ENCODE measurements around the gene CACNG4. TPM values are rescaled to one million over a fixed set of nuclear protein-coding genes. Genes with fewer than 3 reads are reported as not detected.

CACNG4 gene
- total RNA-seq, 1 experiment from 2014 or later: 2.4 TPM

DNA sequence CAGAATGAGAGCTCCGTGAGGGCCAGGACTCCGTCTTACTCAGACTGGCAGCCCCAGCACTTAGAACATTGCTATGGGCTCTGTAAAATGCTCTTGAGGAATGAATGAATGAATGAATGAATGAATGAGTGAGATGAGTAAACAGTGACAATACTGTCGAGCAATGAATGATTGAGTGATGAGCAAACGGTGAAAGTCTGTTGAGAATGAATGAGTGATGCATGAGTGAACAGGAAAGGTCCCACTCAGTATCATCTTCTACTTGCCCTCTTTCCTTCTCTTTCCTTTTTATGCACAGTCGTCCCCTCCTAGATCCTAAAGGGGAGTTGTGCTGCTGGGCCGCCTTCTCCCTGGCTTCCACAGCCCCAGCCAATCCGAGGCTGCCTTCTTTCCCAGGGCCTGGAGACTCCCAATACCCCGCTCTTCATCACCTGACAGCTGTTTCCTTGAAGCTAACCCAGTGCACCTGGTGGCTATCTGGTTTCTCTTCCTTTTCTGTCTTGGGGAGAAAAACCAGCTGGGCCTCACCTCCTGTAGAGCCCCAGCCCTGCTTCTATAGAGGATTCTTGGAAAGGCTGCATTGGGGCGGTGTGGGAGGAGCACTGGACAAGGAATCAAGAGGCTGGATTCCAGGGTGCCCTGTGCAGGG is 47.1 kb downstream of the CACNG4 start:
- DNase-seq: peak; percentile 8
- Histone ChIP-seq H3K79me2 (ENCODE audit: low read length) (no peaks in the 10 kb centered on the region), H2AFZ (ENCODE audit: low read length) (no peak overlapping the region), H3K4me2 (ENCODE audit: low read length) (no peak overlapping the region), H3K36me3 (ENCODE audit: low read depth, low read length) (no peaks in the 10 kb centered on the region), H3K4me1 (ENCODE audit: insufficient read depth, low read length) (no peaks in the 10 kb centered on the region), H3K9me2 (replicated peaks; ENCODE audit: low read length) (no peaks in the 10 kb centered on the region), H3F3A (ENCODE audit: low read length, unreplicated experiment) (no peaks in the 10 kb centered on the region), H3K9ac (ENCODE audit: low read length) (no peak overlapping the region), H4K20me1 (ENCODE audit: low read length) (no peaks in the 10 kb centered on the region), H3K27me3 (ENCODE audit: low read length) (peaks cover 17% of the 10 kb centered on the region; the same call in 1 of the 2 replicates), H3K9me3 (ENCODE audit: low read length) (no peaks in the 10 kb centered on the region), H3K27ac (ENCODE audit: low read length) (no peak overlapping the region), H3K4me3 (ENCODE audit: low read length) (no peak overlapping the region)
- BruUV-seq (replicated peaks): no TSS peak
- POLR2A ChIA-PET (ENCODE audit: unreplicated experiment): no interaction called here
- CTCF ChIA-PET: no interaction called here
- intact Hi-C loops (cut with micrococcal nuclease): no loop called here
- no peak for ATAC-seq
- TF ChIP-seq, protein P1, sequence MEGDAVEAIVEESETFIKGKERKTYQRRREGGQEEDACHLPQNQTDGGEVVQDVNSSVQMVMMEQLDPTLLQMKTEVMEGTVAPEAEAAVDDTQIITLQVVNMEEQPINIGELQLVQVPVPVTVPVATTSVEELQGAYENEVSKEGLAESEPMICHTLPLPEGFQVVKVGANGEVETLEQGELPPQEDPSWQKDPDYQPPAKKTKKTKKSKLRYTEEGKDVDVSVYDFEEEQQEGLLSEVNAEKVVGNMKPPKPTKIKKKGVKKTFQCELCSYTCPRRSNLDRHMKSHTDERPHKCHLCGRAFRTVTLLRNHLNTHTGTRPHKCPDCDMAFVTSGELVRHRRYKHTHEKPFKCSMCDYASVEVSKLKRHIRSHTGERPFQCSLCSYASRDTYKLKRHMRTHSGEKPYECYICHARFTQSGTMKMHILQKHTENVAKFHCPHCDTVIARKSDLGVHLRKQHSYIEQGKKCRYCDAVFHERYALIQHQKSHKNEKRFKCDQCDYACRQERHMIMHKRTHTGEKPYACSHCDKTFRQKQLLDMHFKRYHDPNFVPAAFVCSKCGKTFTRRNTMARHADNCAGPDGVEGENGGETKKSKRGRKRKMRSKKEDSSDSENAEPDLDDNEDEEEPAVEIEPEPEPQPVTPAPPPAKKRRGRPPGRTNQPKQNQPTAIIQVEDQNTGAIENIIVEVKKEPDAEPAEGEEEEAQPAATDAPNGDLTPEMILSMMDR (conservative IDR thresholded peaks at IDR 0.05; ENCODE audit: low read depth, low read length): no peak
- TF ChIP-seq EZH2 (IDR thresholded peaks at IDR 0.05; ENCODE audit: low read length, unreplicated experiment) (no peak), EZH2phosphoT487 (IDR thresholded peaks at IDR 0.05; ENCODE audit: borderline replicate concordance, low read length) (no peak)

DNA sequence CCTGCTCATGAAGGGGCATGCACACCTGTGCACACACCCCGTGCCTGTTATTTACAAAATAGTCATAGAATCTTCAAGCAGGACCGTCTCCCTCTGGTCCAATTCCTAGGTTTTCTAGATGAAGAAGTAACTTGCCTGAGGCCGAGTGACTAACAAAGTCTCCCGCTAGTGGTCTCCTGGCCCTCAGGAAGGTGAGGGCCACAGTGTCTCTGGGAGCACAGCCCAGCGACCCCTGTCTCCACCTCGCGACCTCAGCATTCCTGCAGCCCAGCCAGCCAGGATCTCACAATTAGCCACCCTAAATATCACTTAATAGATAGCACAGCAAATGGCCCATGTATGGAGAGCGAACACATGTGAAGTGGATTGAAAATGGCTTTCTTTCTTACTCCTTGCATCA is 49.4 kb downstream of the CACNG4 start:
- Histone ChIP-seq H3K4me1 (ENCODE audit: insufficient read depth, low read length) (no peaks in the 10 kb centered on the region), H3F3A (ENCODE audit: low read length, unreplicated experiment) (no peaks in the 10 kb centered on the region), H3K4me3 (ENCODE audit: low read length) (no peak overlapping the region), H3K36me3 (ENCODE audit: low read depth, low read length) (no peaks in the 10 kb centered on the region), H2AFZ (ENCODE audit: low read length) (no peak overlapping the region), H3K27ac (ENCODE audit: low read length) (no peak overlapping the region), H3K27me3 (ENCODE audit: low read length) (peaks cover 16% of the 10 kb centered on the region; the same call in 1 of the 2 replicates), H3K79me2 (ENCODE audit: low read length) (no peaks in the 10 kb centered on the region), H3K9ac (ENCODE audit: low read length) (no peak overlapping the region), H3K9me3 (ENCODE audit: low read length) (no peaks in the 10 kb centered on the region), H3K9me2 (replicated peaks; ENCODE audit: low read length) (no peaks in the 10 kb centered on the region), H4K20me1 (ENCODE audit: low read length) (no peaks in the 10 kb centered on the region), H3K4me2 (ENCODE audit: low read length) (no peak overlapping the region)
- no peak for TF ChIP-seq EZH2 (IDR thresholded peaks at IDR 0.05; ENCODE audit: low read length, unreplicated experiment)
- TF ChIP-seq, protein P1 (conservative IDR thresholded peaks at IDR 0.05; ENCODE audit: low read depth, low read length): no peak
- no peak for TF ChIP-seq EZH2phosphoT487 (IDR thresholded peaks at IDR 0.05; ENCODE audit: borderline replicate concordance, low read length)
- CTCF ChIA-PET: no interaction called here
- DNase-seq (no peak), ATAC-seq (no peak)
- no TSS peak for BruUV-seq (replicated peaks)
- POLR2A ChIA-PET (ENCODE audit: unreplicated experiment): no interaction called here
- intact Hi-C loops (cut with micrococcal nuclease): no loop called here

DNA sequence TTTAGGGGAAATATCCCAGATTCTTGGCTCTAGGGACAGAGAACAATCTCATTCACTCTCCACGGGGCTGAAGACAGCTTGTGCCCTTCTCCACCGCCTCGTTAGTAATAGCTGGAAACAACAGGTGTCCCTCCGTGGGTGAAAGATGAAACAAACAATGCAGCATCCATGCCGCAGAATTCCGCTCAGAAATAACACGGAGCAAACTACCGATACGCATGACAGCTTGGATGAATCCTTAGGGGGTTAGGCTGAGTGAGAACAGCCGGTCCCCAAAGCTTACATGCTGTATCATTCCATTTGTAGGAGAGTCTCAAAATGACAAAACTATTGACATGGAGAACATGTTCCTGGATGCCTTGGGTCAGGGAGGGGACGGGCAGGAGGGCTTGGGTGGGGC is 50.5 kb downstream of the CACNG4 start:
- ChIA-PET POLR2A (ENCODE audit: unreplicated experiment) (no interaction called here), CTCF (interaction anchor here (0.5 kb wide), 1 partner anchor 158 kb away, joined by 3 read pairs; no protein-coding TSS in a partner anchor)
- no peak for ATAC-seq
- Histone ChIP-seq H3K9ac (ENCODE audit: low read length) (no peak overlapping the region), H3K27me3 (ENCODE audit: low read length) (peaks cover 11% of the 10 kb centered on the region; the same call in 1 of the 2 replicates), H4K20me1 (ENCODE audit: low read length) (no peaks in the 10 kb centered on the region), H3K36me3 (ENCODE audit: low read depth, low read length) (no peaks in the 10 kb centered on the region), H3K27ac (ENCODE audit: low read length) (no peak overlapping the region), H2AFZ (ENCODE audit: low read length) (no peak overlapping the region), H3K9me2 (replicated peaks; ENCODE audit: low read length) (no peaks in the 10 kb centered on the region), H3K9me3 (ENCODE audit: low read length) (no peaks in the 10 kb centered on the region), H3K4me3 (ENCODE audit: low read length) (no peak overlapping the region), H3K79me2 (ENCODE audit: low read length) (no peaks in the 10 kb centered on the region), H3F3A (ENCODE audit: low read length, unreplicated experiment) (no peaks in the 10 kb centered on the region), H3K4me1 (ENCODE audit: insufficient read depth, low read length) (no peaks in the 10 kb centered on the region), H3K4me2 (ENCODE audit: low read length) (no peak overlapping the region)
- TF ChIP-seq EZH2phosphoT487 (IDR thresholded peaks at IDR 0.05; ENCODE audit: borderline replicate concordance, low read length): no peak
- TF ChIP-seq, protein P1 (conservative IDR thresholded peaks at IDR 0.05; ENCODE audit: low read depth, low read length): no peak
- TF ChIP-seq EZH2 (IDR thresholded peaks at IDR 0.05; ENCODE audit: low read length, unreplicated experiment): no peak
- no TSS peak for BruUV-seq (replicated peaks)
- intact Hi-C loops (cut with micrococcal nuclease): no loop called here
- no peak for DNase-seq
